Natural killer cell (primary cell): ENCODE results near the gene RIMS3. TPM values are rescaled to one million over a fixed set of nuclear protein-coding genes. Genes with fewer than 3 reads are reported as not detected.

ENCODE experiments used
- ATAC-seq, 3 donors: fragments of 150-1000 bp in 2 of 3; fragments of 200-7000 bp in 1 of 3; cut with Tn5 transposase; 1 replicate in 1 of 3; 2 replicates in 2 of 3; pipeline ENCODE4 v1.10.0; 2021; ENCODE audit warnings: mild to moderate bottlenecking in 2 of 3, moderate library complexity in 2 of 3
- DNase-seq, 2 donors: peaks; one replicate each; pipeline versions ENCODE4 v3.0.0 to v3.0.0-alpha.2; 2013 to 2021; ENCODE audit warnings: mixed read lengths in 1 of 2
- H3K27ac ChIP-seq: one replicate; pipeline ENCODE4 v1.5.1; 2013; ENCODE audit warnings: mild to moderate bottlenecking, low read length
- H3K27me3 ChIP-seq: one replicate; pipeline ENCODE4 v1.6.1; 2013; ENCODE audit warnings: low read length; ENCODE audit not compliant: control insufficient read depth, insufficient read depth
- H3K36me3 ChIP-seq: one replicate; pipeline ENCODE4 v1.6.1; 2013; ENCODE audit warnings: low read length; ENCODE audit not compliant: control insufficient read depth, insufficient read depth
- H3K4me1 ChIP-seq: one replicate; pipeline ENCODE4 v1.6.1; 2013; ENCODE audit warnings: low read length; ENCODE audit not compliant: control insufficient read depth, insufficient read depth
- H3K4me3 ChIP-seq: one replicate; pipeline ENCODE4 v1.5.1; 2013; ENCODE audit warnings: low read length
- H3K9me3 ChIP-seq: one replicate; pipeline ENCODE4 v1.6.1; 2013; ENCODE audit warnings: low read length; ENCODE audit not compliant: control insufficient read depth, insufficient read depth
- H3K27ac Mint-ChIP-seq, 2 donors: one replicate each; pipeline ENCODE4 v1.8.0; 2022; ENCODE audit warnings: mild to moderate bottlenecking in 2 of 2, mixed read lengths in 2 of 2, moderate library complexity in 1 of 2
- H3K27me3 Mint-ChIP-seq, 2 donors: one replicate each; pipeline ENCODE4 v1.8.0; 2022; ENCODE audit warnings: low read depth in 2 of 2, mixed read lengths in 2 of 2
- H3K36me3 Mint-ChIP-seq: one replicate; pipeline ENCODE4 v1.8.0; 2022; ENCODE audit warnings: mixed read lengths
- H3K4me1 Mint-ChIP-seq, 2 donors: one replicate each; pipeline ENCODE4 v1.8.0; 2022; ENCODE audit warnings: mixed read lengths in 2 of 2
- H3K4me3 Mint-ChIP-seq: one replicate; pipeline ENCODE4 v1.8.0; 2022; ENCODE audit warnings: mild to moderate bottlenecking, moderate library complexity, mixed read lengths
- H3K9me3 Mint-ChIP-seq, 2 donors: one replicate each; pipeline ENCODE4 v1.8.0; 2022; ENCODE audit warnings: mixed read lengths in 2 of 2
- WGBS: methylation state at CpG from one replicate; pipeline ENCODE4 v1.1.7; 2013; ENCODE audit warnings: missing lambda C conversion rate; ENCODE audit not compliant: insufficient coverage; 5-methylcytosine and 5-hydroxymethylcytosine counted together
- intact Hi-C: fragments of 100-400 bp; cut with micrococcal nuclease; formaldehyde crosslinking; loops from one replicate; pipeline ENCODE4 v1.14.2; 2022
- total RNA-seq, 4 donors: library from RNA; stranded (reverse); fragments of 120-200 nt in 1 of 4; gene quantifications; one replicate each; pipeline versions ENCODE4 v1.2.3 to v1.2.4, GENCODE V29; 2013 to 2022
- TF ChIP-seq, protein P1 (sequence below): fragments of 200-600 bp; IDR thresholded peaks from one replicate; pipeline ENCODE4 v1.8.0; 2022; ENCODE audit warnings: antibody characterized with exemption

The RIMS3 gene
- total RNA-seq, 3 donors from 2014 or later (not counting 1 experiment from before 2014, with no cell fraction given), result 0.56 to 2.1 (median 1.1) TPM

DNA sequence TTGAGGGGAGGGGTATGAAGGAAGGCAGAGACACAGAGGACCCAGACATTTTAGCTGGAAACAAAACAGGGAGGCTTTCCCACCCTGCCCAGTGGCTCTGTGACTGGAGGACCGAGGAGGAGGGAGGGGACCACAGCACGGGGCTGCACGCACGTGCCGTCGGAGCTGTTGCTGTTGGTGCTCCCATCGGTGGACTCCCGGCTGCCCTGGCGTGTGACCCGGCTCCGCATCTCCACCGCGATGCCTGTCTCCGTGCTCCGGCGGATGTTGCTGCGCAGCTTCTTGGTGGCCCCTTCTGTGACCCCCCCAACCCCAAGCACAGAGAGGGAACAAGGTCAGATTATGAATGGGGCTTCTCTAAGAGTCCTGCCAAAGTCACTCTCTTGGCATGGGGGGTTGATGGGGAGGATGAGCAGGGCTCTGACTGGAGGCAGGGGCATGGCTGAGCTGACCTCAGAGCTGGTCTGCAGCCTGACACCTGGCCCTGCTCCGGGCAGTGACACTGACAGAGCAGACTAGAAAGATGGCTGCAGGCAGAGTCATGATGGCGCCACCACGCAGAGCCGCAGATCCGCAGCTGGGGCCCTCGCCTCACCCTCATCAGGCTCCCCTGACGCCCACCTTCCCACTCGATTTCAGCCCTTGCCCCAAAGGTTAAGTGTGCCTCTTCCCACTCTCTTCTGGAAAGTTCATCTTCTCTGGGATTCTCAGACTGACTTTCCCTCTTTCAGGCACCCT is 29.6 kb downstream of the RIMS3 start:
- Mint-ChIP-seq H3K9me3 (no peaks in the 10 kb centered on the region), H3K4me3 (no peak overlapping the region), H3K27ac (no peak overlapping the region), H3K36me3 (no peaks in the 10 kb centered on the region), H3K4me1 (peaks cover 0 to 5% of the 10 kb centered on the region in 2 donors), H3K27me3 (peaks cover 0 to 3% of the 10 kb centered on the region in 2 donors)
- TF ChIP-seq, protein P1, sequence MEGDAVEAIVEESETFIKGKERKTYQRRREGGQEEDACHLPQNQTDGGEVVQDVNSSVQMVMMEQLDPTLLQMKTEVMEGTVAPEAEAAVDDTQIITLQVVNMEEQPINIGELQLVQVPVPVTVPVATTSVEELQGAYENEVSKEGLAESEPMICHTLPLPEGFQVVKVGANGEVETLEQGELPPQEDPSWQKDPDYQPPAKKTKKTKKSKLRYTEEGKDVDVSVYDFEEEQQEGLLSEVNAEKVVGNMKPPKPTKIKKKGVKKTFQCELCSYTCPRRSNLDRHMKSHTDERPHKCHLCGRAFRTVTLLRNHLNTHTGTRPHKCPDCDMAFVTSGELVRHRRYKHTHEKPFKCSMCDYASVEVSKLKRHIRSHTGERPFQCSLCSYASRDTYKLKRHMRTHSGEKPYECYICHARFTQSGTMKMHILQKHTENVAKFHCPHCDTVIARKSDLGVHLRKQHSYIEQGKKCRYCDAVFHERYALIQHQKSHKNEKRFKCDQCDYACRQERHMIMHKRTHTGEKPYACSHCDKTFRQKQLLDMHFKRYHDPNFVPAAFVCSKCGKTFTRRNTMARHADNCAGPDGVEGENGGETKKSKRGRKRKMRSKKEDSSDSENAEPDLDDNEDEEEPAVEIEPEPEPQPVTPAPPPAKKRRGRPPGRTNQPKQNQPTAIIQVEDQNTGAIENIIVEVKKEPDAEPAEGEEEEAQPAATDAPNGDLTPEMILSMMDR, result no peak
- Histone ChIP-seq H3K27ac (no peak overlapping the region), H3K27me3 (no peaks in the 10 kb centered on the region), H3K9me3 (no peaks in the 10 kb centered on the region), H3K4me1 (peaks cover 2% of the 10 kb centered on the region), H3K4me3 (no peak overlapping the region), H3K36me3 (no peaks in the 10 kb centered on the region)
- WGBS, result 97% methylated on average over 25 of the region's 25 CpGs
- DNase-seq (no peak), ATAC-seq (no peak)
- intact Hi-C loops, result no loop called here

DNA sequence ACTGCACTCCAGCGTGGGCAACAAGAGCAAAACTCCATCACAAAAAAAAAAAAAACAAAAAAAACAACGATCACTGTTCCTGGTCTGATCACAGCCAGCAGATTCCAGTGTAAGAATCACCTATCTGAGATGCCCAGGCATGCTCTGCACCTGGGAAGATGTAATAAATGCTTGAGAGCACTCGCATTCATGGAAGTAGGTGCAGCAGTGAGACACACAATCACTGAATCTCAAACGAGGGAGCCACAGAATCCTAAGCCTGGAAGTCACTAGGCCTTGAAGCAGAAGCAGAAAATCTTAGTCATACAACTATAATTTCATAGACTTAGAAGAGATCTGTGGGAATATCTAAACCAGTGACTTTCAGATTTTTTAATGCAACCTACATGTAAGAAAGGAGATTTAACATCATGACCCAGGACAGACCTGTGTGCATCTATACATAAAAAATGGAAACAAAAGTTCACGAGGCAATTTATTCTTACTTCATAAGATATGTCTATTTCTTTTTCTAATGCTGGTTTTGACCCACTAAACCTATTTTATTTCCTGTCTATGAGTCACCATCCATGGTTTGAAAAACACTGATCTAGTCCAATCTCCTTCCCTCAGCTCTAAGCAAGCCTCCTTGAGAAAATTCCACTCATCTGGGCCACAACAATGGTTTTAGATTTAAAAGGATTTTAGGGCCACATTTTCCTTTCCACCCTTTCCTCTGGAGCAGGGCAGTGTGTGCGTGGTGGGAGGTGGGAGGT is 30.4 kb downstream of the RIMS3 start:
- Mint-ChIP-seq H3K9me3 (no peaks in the 10 kb centered on the region), H3K4me3 (no peak overlapping the region), H3K27me3 (peaks cover 0 to 1% of the 10 kb centered on the region in 2 donors), H3K36me3 (no peaks in the 10 kb centered on the region), H3K4me1 (peaks cover 7% of the 10 kb centered on the region in 2 donors), H3K27ac (no peak overlapping the region)
- WGBS, result 80% methylated on average over 5 of the region's 6 CpGs
- Histone ChIP-seq H3K9me3 (no peaks in the 10 kb centered on the region), H3K27ac (no peak overlapping the region), H3K36me3 (no peaks in the 10 kb centered on the region), H3K4me3 (no peak overlapping the region), H3K27me3 (no peaks in the 10 kb centered on the region), H3K4me1 (peaks cover 11% of the 10 kb centered on the region)
- ATAC-seq, result no peak
- no peak for DNase-seq
- intact Hi-C loops, result no loop called here
- TF ChIP-seq, protein P1, result no peak

DNA sequence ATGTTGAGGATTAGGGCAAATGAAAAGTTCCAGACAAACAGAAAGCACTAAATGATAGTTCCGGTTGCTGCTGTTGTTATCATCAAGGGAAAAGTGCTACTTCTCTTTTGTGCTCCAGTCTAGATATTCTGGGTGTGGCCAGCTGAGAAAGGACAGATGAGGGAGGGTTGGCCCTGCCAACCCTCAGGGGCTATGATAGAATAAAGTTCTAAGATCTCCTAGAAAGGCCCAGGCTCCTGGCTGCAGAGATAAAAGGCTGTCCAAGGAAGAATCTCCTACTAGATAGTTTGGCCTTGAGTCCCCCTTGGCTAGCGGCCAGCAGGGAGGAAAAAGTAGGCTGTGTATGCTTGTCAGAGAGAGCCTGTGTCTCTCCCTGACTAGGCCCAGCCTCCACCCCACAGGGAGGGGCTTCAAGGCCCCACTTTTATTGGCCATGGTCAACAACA is 31.5 kb downstream of the RIMS3 start:
- H3K27me3 Mint-ChIP-seq, result no peaks in the 10 kb centered on the region
- no peak overlapping the region for H3K4me3 Mint-ChIP-seq
- H3K4me1 Mint-ChIP-seq, result peaks cover 16 to 18% of the 10 kb centered on the region in 2 donors
- TF ChIP-seq, protein P1, result no peak
- 78% methylated on average over 2 of the region's 2 CpGs for WGBS
- Histone ChIP-seq H3K27me3 (no peaks in the 10 kb centered on the region), H3K4me1 (peaks cover 22% of the 10 kb centered on the region), H3K36me3 (no peaks in the 10 kb centered on the region), H3K4me3 (no peak overlapping the region), H3K27ac (no peak overlapping the region), H3K9me3 (no peaks in the 10 kb centered on the region)
- no peaks in the 10 kb centered on the region for H3K36me3 Mint-ChIP-seq
- ATAC-seq (no peak), DNase-seq (no peak)
- no peak overlapping the region for H3K27ac Mint-ChIP-seq
- no peaks in the 10 kb centered on the region for H3K9me3 Mint-ChIP-seq
- intact Hi-C loops, result no loop called here
